NCI-H446 treated with DMSO at 0.1 percent for 48 hours (cell line): ENCODE data around the gene KCNAB3.

Experiments used
- DNase-seq: peaks from one replicate; lab custom pipeline; 2025; lab: John Stamatoyannopoulos, UW

KCNAB3 gene

GRCh38 chr17:7875804-7876370, 53.8 kb downstream of the KCNAB3 start:
- DNase-seq = no peak

GRCh38 chr17:7873051-7873450, 56.6 kb downstream of the KCNAB3 start:
- no peak for DNase-seq
